Cardiac muscle cell (in vitro differentiated cells and primary cell): Measurements from ENCODE around the gene DPF3. TPM values are rescaled to one million over a fixed set of nuclear protein-coding genes. Genes with fewer than 3 reads are reported as not detected.

Source experiments
- DNase-seq, 2 donors: peaks; one replicate each; pipeline versions ENCODE4 v3.0.0 to v3.0.0-alpha.2; 2010 to 2017; ENCODE audit warnings: low read depth in 1 of 2, low spot score in 1 of 2
- H3K27ac ChIP-seq: fragments of 200-600 bp; sonication (generic); 2 replicates; pipeline ENCODE4 v1.5.1; 2016
- H3K27me3 ChIP-seq: fragments of 200-600 bp; sonication (generic); 2 replicates; pipeline ENCODE4 v1.6.0; 2016; ENCODE audit warnings: control low read depth
- H3K36me3 ChIP-seq: fragments of 200-600 bp; sonication (generic); 2 replicates; pipeline ENCODE4 v1.5.1; 2016; ENCODE audit warnings: control low read depth
- H3K4me1 ChIP-seq: fragments of 200-600 bp; sonication (generic); 2 replicates; pipeline ENCODE4 v1.8.1; 2017; ENCODE audit warnings: low read depth, mild to moderate bottlenecking, mixed run types
- H3K4me3 ChIP-seq: fragments of 200-600 bp; sonication (generic); 2 replicates; pipeline ENCODE4 v1.5.1; 2016; ENCODE audit warnings: mild to moderate bottlenecking
- H3K9me3 ChIP-seq: fragments of 200-600 bp; sonication (generic); 2 replicates; pipeline ENCODE4 v1.5.1; 2017; ENCODE audit warnings: low read depth, mild to moderate bottlenecking, control low read depth
- CTCF ChIP-seq: IDR thresholded peaks from 2 replicates; pipeline ENCODE4 v1.5.1; 2012; ENCODE audit warnings: low read depth, mild to moderate bottlenecking, low read length
- polyA plus RNA-seq: library from polyadenylated mRNA; unstranded; fragments of >200 nt; fragmentation: Nextera tagmentation; extraction: Ambion mirVana; gene quantifications from 2 replicates; pipeline ENCODE4 v1.2.1, GENCODE V29; 2016
- total RNA-seq: library from RNA; depleted of rRNA; stranded (reverse); fragments of >200 nt; gene quantifications from 2 replicates; pipeline ENCODE4 v1.2.3, GENCODE V29; 2016

The DPF3 gene
- total and polyA plus RNA-seq, 2 experiments from 2014 or later, result 25.9 to 84.8 TPM

- Histone ChIP-seq H3K27me3 (no peaks in the 10 kb centered on the region), H3K9me3 (no peaks in the 10 kb centered on the region), H3K36me3 (no peaks in the 10 kb centered on the region), H3K4me3 (no peak overlapping the region), H3K4me1 (no peaks in the 10 kb centered on the region), H3K27ac (no peak overlapping the region)
- DNase-seq, result no peak
- TF ChIP-seq CTCF, result no peak
Measured at GRCh38 chr14:72640911-72641485, 252.9 kb downstream of the DPF3 start.

GRCh38 chr14:72638021-72638420, 255.9 kb downstream of the DPF3 start:
- no peak for TF ChIP-seq CTCF
- Histone ChIP-seq H3K36me3 (no peaks in the 10 kb centered on the region), H3K27me3 (no peaks in the 10 kb centered on the region), H3K4me1 (no peaks in the 10 kb centered on the region), H3K9me3 (no peaks in the 10 kb centered on the region), H3K27ac (no peak overlapping the region), H3K4me3 (no peak overlapping the region)
- peak in 1 of 2 donors; percentile 42 for DNase-seq

GRCh38 chr14:72636871-72637270, 257.0 kb downstream of the DPF3 start:
- H3K9me3 ChIP-seq, result no peaks in the 10 kb centered on the region
- H3K4me3 ChIP-seq, result no peak overlapping the region
- no peaks in the 10 kb centered on the region for H3K27me3 ChIP-seq
- H3K27ac ChIP-seq, result no peak overlapping the region
- no peak for TF ChIP-seq CTCF
- no peaks in the 10 kb centered on the region for H3K4me1 ChIP-seq
- H3K36me3 ChIP-seq, result no peaks in the 10 kb centered on the region
- no peak for DNase-seq

GRCh38 chr14:72636094-72636493, 257.8 kb downstream of the DPF3 start:
- no peak for TF ChIP-seq CTCF
- no peaks in the 10 kb centered on the region for H3K27me3 ChIP-seq
- DNase-seq, result no peak
- H3K36me3 ChIP-seq, result no peaks in the 10 kb centered on the region
- no peaks in the 10 kb centered on the region for H3K9me3 ChIP-seq
- no peak overlapping the region for H3K4me3 ChIP-seq
- no peak overlapping the region for H3K27ac ChIP-seq
- no peaks in the 10 kb centered on the region for H3K4me1 ChIP-seq

- H3K27ac ChIP-seq, result no peak overlapping the region
- H3K36me3 ChIP-seq, result no peaks in the 10 kb centered on the region
- no peaks in the 10 kb centered on the region for H3K4me1 ChIP-seq
- DNase-seq, result no peak
- no peak for TF ChIP-seq CTCF
- H3K27me3 ChIP-seq, result no peaks in the 10 kb centered on the region
- H3K4me3 ChIP-seq, result no peak overlapping the region
- H3K9me3 ChIP-seq, result no peaks in the 10 kb centered on the region
Measured at GRCh38 chr14:72634691-72635616, 258.9 kb downstream of the DPF3 start.
